Keratinocyte (primary cell): ENCODE results near the gene CD200. TPM values are rescaled to one million over a fixed set of nuclear protein-coding genes. Genes with fewer than 3 reads are reported as not detected.

Experiments
- DNase-seq: peaks from one replicate; pipeline ENCODE4 v3.0.0-alpha.2; 2011; ENCODE audit warnings: low read depth, missing footprints, low spot score
- FAIRE-seq: peaks from 2 replicates; lab custom pipeline; 2011; peaks lifted over from hg19 to GRCh38; lab: Jason Lieb, UNC
- H2AFZ ChIP-seq: 2 replicates; pipeline ENCODE4 v1.6.0; 2012; ENCODE audit warnings: low read length, control low read depth, inconsistent platforms; ENCODE audit not compliant: control insufficient read depth
- H3K27ac ChIP-seq: 2 replicates; pipeline ENCODE4 v1.5.1; 2011; ENCODE audit warnings: low read length; ENCODE audit not compliant: control insufficient read depth, insufficient read depth
- H3K27me3 ChIP-seq: 3 replicates; pipeline ENCODE4 v1.6.0; 2011; ENCODE audit warnings: low read length; ENCODE audit not compliant: control insufficient read depth, insufficient read depth; ENCODE audit errors: extremely low read depth
- H3K36me3 ChIP-seq, 2 experiments: 2 replicates in 1 of 2; 3 replicates in 1 of 2; pipeline ENCODE4 v1.5.1; 2011; ENCODE audit warnings: low read length in 2 of 2, mild to moderate bottlenecking in 1 of 2; ENCODE audit not compliant: control insufficient read depth in 2 of 2, insufficient read depth in 2 of 2; ENCODE audit errors: extremely low read depth in 1 of 2
- H3K4me1 ChIP-seq: 3 replicates; pipeline ENCODE4 v1.5.1; 2011; ENCODE audit warnings: low read length; ENCODE audit not compliant: control insufficient read depth, insufficient read depth; ENCODE audit errors: extremely low read depth
- H3K4me2 ChIP-seq: 3 replicates; pipeline ENCODE4 v1.6.0; 2011; ENCODE audit warnings: low read depth, low read length; ENCODE audit not compliant: control insufficient read depth, insufficient read depth; ENCODE audit errors: extremely low read depth
- H3K4me3 ChIP-seq, 3 experiments: fragments of 200-600 bp in 1 of 3; sonication (generic) in 1 of 3; 2 replicates in 2 of 3; 3 replicates in 1 of 3; pipeline ENCODE4 v1.5.1; 2011 to 2016; ENCODE audit warnings: low read length in 3 of 3, mild to moderate bottlenecking in 3 of 3, control low read depth in 2 of 3, inconsistent platforms in 1 of 3, low read depth in 1 of 3, mixed read lengths in 1 of 3, mixed run types in 1 of 3, moderate library complexity in 1 of 3; ENCODE audit not compliant: control insufficient read depth in 2 of 3, insufficient read depth in 2 of 3; ENCODE audit errors: extremely low read depth in 1 of 3
- H3K79me2 ChIP-seq: 2 replicates; pipeline ENCODE4 v1.6.0; 2012; ENCODE audit warnings: low read length; ENCODE audit not compliant: control insufficient read depth, insufficient read depth
- H3K9ac ChIP-seq: 3 replicates; pipeline ENCODE4 v1.6.0; 2011; ENCODE audit warnings: low read length; ENCODE audit not compliant: control insufficient read depth, insufficient read depth; ENCODE audit errors: extremely low read depth
- H3K9me1 ChIP-seq: 3 replicates; pipeline ENCODE4 v1.6.0; 2011; ENCODE audit warnings: low read length; ENCODE audit not compliant: control insufficient read depth, insufficient read depth; ENCODE audit errors: extremely low read depth
- H3K9me3 ChIP-seq: 2 replicates; pipeline ENCODE4 v1.5.1; 2012; ENCODE audit warnings: low read depth, low read length; ENCODE audit not compliant: control insufficient read depth
- H4K20me1 ChIP-seq: 3 replicates; pipeline ENCODE4 v1.6.0; 2011; ENCODE audit warnings: low read length; ENCODE audit not compliant: control insufficient read depth, insufficient read depth; ENCODE audit errors: extremely low read depth
- EZH2 ChIP-seq: IDR thresholded peaks from one replicate; pipeline ENCODE4 v1.6.1; 2012; ENCODE audit warnings: inconsistent platforms, mild to moderate bottlenecking, low read length, moderate library complexity
- dilution Hi-C: fragments of 300-500 bp; cut with MboI; formaldehyde crosslinking; loops from one replicate; pipeline ENCODE4 v1.7.0; 2020; ENCODE audit warnings: low sequenced_read_pairs; ENCODE audit not compliant: extremely low pct_ligation_motif_present
- polyA plus RNA-seq, 5 experiments: library from polyadenylated mRNA; depleted of rRNA in 3 of 5; stranded (reverse) in 3 of 5; stranded (forward) in 1 of 5; unstranded in 1 of 5; fragments of >200 nt; gene quantifications; 1 replicate in 1 of 5; 2 replicates in 3 of 5; 3 replicates in 1 of 5; pipeline versions ENCODE4 v1.2.1 to v1.2.3, GENCODE V29; 2011 to 2012; ENCODE audit warnings: missing spikeins in 2 of 5, low read depth in 1 of 5, low replicate concordance in 1 of 5
- TF ChIP-seq, protein P1 (sequence below), 3 experiments: IDR thresholded peaks in 1 of 3; conservative IDR thresholded peaks in 1 of 3; optimal IDR thresholded peaks in 1 of 3; 2 replicates in 2 of 3; 3 replicates in 1 of 3; pipeline versions ENCODE3 to v1.5.1; 2011; ENCODE audit warnings: low read length in 3 of 3, mild to moderate bottlenecking in 3 of 3, moderate library complexity in 2 of 3, control low read depth in 1 of 3, inconsistent platforms in 1 of 3; ENCODE audit not compliant: insufficient read depth in 2 of 3; ENCODE audit errors: extremely low read depth in 1 of 3

Gene CD200
- polyA plus RNA-seq, 1 donor (not counting 4 experiments of a cell fraction or from before 2014, with no cell fraction given): 0.07 TPM

- dilution Hi-C loops: no loop called here
- no peaks in the 10 kb centered on the region for H3K9me3 ChIP-seq
- H3K4me2 ChIP-seq: no peak overlapping the region
- no peaks in the 10 kb centered on the region for H3K27me3 ChIP-seq
- DNase-seq: no peak
- no peak overlapping the region for H3K9ac ChIP-seq
- H4K20me1 ChIP-seq: no peaks in the 10 kb centered on the region
- no peaks in the 10 kb centered on the region for H3K9me1 ChIP-seq
- FAIRE-seq: no peak
- TF ChIP-seq, protein P1, sequence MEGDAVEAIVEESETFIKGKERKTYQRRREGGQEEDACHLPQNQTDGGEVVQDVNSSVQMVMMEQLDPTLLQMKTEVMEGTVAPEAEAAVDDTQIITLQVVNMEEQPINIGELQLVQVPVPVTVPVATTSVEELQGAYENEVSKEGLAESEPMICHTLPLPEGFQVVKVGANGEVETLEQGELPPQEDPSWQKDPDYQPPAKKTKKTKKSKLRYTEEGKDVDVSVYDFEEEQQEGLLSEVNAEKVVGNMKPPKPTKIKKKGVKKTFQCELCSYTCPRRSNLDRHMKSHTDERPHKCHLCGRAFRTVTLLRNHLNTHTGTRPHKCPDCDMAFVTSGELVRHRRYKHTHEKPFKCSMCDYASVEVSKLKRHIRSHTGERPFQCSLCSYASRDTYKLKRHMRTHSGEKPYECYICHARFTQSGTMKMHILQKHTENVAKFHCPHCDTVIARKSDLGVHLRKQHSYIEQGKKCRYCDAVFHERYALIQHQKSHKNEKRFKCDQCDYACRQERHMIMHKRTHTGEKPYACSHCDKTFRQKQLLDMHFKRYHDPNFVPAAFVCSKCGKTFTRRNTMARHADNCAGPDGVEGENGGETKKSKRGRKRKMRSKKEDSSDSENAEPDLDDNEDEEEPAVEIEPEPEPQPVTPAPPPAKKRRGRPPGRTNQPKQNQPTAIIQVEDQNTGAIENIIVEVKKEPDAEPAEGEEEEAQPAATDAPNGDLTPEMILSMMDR (optimal IDR thresholded peaks at IDR 0.05 in 1 of 3, IDR thresholded peaks at IDR 0.05 in 1 of 3, conservative IDR thresholded peaks at IDR 0.05 in 1 of 3; ENCODE audit: extremely low read depth in 1 of 3, insufficient read depth in 2 of 3, low read length in 3 of 3): no peak
- TF ChIP-seq EZH2: no peak
- no peak overlapping the region for H2AFZ ChIP-seq
- H3K36me3 ChIP-seq: no peaks in the 10 kb centered on the region
- no peak overlapping the region for H3K27ac ChIP-seq
- H3K4me1 ChIP-seq: peaks cover 3% of the 10 kb centered on the region
- H3K79me2 ChIP-seq: no peaks in the 10 kb centered on the region
- H3K4me3 ChIP-seq: no peak overlapping the region
Observed at GRCh38 chr3:112298781-112299180, 34.2 kb upstream of the CD200 start.

DNA sequence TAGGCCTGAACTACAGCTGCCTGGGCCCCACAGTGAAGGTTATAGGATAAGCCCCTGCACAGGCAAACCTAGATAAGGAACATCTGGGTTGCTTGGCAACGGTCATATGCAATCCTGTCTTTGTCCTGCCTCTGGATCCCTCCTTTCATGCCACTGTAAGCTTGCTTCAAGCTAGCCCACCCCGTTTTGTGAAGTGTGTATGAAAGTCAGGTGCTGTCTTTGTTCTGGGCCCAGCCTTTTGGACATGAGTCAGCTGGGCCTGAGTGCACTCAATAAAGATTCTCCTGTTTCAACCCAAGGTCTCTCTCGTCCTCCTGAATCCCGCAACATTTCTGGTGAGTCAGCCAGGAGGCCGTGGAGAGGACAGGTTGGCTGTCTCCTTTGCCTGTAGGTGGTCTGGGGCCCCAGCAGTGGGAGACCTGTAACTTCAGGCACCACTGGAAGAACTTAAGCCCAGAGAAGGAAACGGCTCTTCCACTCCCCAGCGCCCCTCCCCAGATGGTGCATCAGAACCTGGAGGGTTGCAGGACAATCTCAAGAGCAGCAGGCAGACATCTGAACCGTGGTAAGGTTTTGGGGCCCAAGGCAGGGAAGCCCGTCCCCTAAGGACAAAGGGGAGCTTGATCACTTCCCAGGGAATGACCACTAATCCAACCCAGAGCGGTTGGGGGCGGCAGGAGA, 30.7 kb upstream of the CD200 start:
- dilution Hi-C loops: no loop called here
- no peak overlapping the region for H3K27ac ChIP-seq
- H3K4me2 ChIP-seq: no peak overlapping the region
- no peaks in the 10 kb centered on the region for H3K9me3 ChIP-seq
- TF ChIP-seq EZH2: no peak
- TF ChIP-seq, protein P1 (optimal IDR thresholded peaks at IDR 0.05 in 1 of 3, IDR thresholded peaks at IDR 0.05 in 1 of 3, conservative IDR thresholded peaks at IDR 0.05 in 1 of 3; ENCODE audit: extremely low read depth in 1 of 3, insufficient read depth in 2 of 3, low read length in 3 of 3): no peak
- no peaks in the 10 kb centered on the region for H3K27me3 ChIP-seq
- no peak overlapping the region for H2AFZ ChIP-seq
- FAIRE-seq: no peak
- no peaks in the 10 kb centered on the region for H4K20me1 ChIP-seq
- no peaks in the 10 kb centered on the region for H3K9me1 ChIP-seq
- no peaks in the 10 kb centered on the region for H3K79me2 ChIP-seq
- no peak for DNase-seq
- no peak overlapping the region for H3K4me3 ChIP-seq
- H3K36me3 ChIP-seq: no peaks in the 10 kb centered on the region
- H3K9ac ChIP-seq: no peak overlapping the region
- H3K4me1 ChIP-seq: peaks cover 2% of the 10 kb centered on the region
